Left renal cortex interstitium (tissue), 4 donors: Measurements from ENCODE around the gene HAND2. TPM values are rescaled to one million over a fixed set of nuclear protein-coding genes. Genes with fewer than 3 reads are reported as not detected.

Experiments
- DNase-seq, 4 donors: peaks; one replicate each; pipeline ENCODE4 v3.0.0-alpha.2; 2013; ENCODE audit warnings: low read depth in 4 of 4, low spot score in 2 of 4, missing footprints in 1 of 4
- polyA plus RNA-seq, 4 donors: library from polyadenylated mRNA; unstranded; fragments of 120-200 nt; gene quantifications; one replicate each; pipeline ENCODE4 v1.2.1, GENCODE V29; 2013; ENCODE audit not compliant: insufficient read length in 4 of 4

HAND2 gene
- polyA plus RNA-seq: under 1 TPM in 1 of 4 donors, not detected in 3; 0.07 TPM

DNA sequence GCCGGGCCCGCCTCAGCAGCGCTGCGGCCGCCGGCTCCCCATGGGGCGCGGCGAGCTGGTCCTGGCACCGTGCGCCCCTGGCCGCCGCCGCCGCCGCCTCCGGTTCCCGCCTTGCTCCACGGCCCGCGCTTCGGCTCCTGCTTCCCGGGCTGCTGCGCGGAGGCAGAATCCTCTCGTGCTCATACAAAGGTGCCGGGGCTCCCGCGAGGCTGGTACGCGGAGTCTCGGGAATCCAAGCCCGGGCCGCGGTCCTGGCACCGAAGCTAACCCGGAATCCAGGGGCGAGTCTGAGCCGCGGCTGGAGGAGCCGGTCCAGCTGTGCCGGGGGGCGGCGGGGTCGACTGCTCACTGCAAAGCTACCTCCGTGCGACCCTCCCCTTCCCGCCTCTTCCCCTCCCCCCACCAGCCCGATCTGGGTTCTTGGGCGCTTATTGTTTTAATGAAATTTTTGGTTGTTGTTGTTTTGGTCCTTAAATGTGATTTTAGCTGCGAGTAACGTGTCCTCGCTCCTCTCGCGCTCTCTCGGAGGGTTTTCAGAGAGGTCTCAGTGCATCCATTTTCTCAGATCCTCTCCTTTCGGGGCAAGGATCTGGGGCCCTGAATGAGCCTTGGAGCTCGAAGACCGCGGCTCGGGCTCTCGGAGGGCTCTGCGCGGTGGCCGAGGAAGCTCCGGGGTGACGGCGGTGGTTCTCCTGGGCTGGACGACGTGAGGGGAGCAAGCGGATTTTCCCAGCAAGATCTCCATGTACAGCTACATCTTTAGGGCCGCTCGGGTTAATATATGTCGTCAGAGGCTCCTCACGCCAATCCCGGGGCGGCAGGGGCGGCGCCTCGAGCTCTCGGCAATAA, at the start of gene HAND2:
HAND2 (minus strand) TSS at position 753 of the 849 bp plus-strand sequence. CDS start 940 bp downstream, outside the sequence.
- DNase-seq: no peak

DNA sequence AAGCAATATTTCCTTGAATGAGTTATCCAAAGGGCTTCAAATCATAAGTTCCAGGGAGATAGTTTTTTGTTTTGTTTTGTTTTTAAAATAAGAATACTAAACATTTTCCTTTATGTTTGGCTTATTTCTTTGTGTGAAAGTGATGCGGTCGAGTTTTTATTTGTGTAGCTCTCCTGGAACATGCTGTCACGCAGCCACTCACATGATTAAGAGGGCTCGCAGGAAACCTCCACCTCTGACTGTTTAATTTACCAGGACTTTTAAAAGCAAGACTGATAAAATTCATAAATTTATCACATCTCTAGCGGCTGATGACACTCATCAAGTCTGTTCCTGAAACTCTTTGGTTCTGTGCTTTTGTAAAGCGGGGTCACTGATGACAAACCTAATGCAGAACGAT, 48.9 kb upstream of the HAND2 start:
- DNase-seq: no peak

DNA sequence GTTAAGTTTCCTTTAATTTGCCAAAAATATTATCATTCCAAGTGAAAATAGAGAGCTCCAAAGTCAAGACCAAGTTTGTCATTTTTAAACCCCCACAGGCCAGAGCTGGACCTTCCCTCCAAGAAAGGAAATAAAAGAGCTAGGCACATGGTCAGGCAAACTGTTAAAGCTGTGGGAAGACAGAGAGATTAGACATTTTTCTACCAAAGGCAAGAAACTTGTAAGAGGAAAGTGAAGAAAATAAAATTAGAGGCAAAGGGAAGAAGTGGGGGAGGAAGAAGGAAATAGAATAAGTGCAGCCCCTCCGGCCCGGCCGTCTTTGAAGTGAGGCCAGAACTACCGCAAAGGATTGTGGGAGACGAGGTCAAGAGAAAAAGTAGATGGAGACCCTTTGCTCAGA, 47.9 kb upstream of the HAND2 start:
- no peak for DNase-seq

DNA sequence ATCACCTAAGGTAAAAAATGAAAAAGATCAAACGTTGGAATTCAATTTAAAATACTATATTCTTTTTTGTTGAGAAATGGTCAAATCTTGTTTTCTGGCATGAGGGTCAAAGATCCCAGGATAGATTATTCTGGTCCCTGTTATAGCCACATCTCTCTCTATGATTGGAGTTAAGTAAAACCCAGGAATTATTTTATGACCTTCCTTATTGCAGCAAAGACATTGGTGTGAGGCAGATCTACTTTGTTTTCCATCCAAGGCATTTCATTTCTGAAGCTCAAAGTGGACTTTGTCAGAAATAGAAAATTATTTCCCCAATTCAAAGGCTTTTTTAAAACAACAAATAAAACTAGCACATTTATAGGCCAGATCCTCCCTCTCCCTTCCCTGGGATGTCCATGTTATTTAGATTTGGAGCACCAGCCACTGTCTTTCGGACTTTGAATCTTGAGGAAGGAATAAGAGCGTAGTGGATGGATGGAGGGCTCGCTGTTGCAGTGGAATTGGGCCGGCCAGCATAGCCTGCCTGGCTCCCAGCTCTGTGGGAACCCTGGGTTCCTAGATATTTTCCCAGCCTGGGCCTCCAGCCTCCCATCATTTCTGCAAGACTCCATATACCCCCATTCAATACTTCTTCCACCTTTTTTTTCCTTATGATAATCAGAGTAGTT, 45.6 kb upstream of the HAND2 start:
- DNase-seq: no peak

DNA sequence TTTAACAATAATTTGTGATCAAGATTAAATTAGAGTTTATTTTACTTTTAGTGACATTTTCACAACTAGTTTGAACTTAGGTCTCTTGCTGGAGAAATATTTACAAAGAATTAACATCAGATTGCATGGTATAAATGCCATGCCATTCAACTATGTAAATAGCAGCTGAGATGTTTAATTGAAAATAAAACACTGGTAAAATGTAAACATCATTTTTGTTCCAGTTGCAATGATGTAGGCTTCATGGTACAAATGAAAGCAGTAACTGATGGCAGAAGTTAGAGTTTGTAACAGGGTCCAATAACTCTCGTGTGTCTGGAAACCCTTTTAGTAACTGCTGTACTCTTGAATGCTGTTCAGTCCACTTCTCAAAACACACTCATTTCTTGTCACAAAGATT, 43.7 kb upstream of the HAND2 start:
- DNase-seq: no peak

DNA sequence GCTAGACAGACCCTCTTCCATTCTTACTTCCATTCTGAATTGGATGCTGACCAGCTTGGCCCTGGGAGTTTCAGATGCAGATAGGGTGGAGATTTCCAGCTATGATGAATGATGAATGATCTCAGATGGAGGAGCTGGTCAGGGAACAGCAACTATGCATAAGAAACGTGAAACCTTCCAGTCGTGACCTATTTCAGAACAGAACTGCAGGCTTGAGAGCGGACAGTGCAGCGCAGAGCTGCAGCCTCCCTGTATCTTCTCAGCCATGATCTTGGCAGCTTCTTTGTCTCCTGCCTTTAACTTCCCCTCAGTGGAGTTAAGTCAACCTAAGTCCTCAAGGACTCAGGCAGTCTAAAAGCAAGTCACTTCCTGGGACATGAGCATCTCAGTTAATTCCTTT, 43.3 kb upstream of the HAND2 start:
- no peak for DNase-seq

DNA sequence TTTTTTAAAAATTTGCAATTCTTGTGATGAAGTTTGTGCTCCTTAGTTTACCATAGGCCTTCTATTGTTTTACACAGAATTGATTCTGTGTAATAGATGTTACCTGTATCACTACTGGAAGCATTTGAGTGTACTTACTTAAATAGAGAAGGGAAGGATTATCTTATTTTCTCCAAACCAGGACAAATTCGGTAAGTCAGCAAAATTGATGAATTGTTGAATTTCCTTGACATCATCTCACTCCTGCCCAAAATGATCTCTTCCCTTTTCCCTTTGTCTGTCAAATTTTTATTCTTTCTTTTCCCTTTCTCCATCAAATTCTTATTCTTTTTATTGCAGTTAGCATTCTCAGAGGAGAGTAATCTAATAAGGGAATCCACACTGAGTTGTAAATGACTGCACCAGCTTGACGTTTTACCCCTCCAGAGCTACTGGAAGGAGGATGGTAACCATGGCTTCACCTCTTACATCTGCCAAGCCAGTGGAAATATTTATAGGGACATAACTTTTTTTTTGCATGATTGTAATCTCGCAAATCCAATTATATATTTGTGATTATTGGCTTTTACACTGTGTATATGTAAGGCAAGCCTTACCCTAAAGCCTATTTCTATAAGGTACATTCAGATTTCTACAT, 42.6 kb upstream of the HAND2 start:
- no peak for DNase-seq

DNA sequence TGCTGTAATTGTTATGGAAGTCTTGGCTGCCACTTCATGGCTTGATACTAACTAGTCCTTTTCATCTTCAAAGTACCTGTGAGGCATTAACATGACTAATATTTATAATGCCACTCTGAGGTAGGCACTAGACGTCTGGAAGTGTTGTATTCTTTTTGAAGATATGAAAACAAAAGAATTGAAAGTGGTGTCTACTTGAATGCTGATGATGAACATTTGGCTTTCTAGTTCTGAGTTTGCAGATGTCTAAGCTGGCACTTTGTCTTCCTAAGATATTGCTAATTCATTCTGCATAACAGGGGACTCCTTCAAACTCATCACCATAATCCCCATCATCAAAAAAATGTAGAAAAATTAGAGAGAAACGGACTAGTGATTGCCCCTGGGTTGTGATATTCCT, 41.6 kb upstream of the HAND2 start:
- no peak for DNase-seq

DNA sequence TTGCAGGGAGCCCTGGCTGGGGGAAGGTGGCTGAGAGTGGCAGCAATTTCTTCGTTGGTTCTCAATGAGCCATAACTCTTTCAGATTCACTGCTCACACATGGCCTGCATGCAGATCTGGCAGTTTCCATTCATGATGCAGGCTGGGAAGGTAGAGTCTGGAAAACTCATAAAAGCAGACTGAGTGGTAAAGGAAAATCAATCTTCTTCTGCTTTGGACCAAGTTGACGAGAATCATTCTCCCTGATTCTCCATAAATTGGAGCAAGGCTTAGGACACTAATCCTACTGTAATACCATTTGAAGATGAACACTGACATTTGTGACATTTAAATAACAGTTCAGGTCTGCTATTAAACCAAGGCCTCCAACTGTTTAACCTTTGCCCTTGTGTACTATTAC, 35.3 kb upstream of the HAND2 start:
- no peak for DNase-seq

DNA sequence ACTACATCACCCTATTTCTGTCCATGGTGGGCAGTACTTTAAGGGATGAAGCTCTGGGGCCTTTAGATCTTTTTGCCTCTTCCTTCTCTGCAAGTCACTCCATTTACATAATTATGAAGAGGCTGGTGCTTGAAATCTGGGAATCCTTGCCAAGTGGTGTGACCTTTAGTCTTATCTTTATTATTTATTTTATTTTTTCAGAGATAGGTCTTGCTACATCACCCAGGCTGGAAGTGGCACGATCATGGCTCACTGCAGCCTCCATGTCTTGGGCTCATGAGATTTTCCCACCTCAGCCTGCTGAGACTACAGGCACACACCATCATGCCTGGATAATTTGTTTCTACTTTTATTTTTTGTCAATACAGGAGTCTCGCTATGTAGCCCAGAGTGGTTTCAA, 34.4 kb upstream of the HAND2 start:
- no peak for DNase-seq

DNA sequence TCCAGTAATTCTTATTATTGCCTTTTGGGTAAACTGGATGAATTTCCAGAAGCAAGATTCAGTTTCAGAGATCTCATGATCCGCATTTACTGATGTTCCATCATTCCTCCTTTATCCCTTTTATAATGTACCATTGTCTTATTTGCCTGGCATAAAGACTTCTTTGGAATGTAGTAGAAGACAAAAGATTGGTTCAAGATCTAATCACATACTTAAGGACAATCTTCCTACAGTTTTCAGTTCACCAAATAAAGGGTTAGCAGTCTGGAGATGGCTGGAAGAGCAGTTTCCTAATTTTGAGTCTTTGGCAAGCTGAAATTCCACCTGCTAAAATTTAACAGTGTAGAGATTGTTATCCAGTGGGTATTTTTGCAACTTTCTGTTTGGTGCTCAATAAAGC, 30.9 kb upstream of the HAND2 start:
- no peak for DNase-seq

DNA sequence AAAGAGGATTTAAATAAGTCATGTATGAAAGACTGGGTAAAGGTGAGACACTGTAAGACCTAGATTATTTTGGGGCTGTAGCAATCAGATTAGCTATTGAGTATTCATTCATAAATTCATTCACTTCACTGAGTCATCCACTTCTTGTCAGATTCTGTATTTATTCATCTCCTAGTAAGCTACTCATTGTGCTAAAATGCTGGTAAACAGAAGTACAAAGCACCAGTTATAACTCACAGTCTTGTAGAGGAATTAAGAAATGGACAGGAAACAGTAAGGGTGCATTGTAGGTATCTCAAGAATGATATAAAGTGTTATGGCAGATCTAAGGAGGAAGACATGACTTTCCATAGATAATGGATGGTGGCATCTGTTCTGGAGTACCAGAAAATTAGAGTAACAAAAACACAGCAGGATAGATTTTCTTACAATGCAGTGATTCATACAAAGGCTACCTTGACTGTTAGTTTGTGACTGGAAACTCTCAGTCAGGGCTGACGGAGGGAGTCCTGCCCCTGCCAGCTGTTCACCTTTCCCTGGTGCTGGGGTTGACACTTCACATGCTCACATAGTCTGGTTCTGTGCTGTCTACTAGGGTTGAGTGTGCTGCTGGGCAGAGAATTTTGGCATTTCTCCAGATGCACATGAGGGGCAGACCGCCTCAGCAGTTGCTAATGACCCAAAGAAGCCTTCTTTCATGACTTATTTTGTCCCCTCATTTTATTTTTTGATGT, 26.5 kb upstream of the HAND2 start:
- no peak for DNase-seq

DNA sequence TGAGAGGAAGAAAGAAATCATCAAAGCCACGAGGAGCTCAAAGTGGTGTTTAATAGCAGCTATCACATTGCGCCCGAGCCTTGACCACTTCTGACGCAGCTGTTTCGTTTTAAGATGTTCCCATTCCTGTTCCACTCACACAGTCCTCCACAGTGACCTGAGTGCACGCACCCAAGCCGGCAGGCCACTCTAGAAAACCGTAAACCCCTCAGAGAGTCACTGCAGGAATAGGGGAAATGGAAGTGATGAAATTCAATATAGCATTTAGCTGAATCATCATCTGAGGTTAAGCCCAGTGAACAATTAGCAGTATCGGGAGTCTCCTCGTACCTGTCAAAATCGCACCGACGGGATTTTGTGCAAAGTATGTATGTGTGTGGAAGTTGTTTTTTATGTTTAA, 17.9 kb upstream of the HAND2 start:
- no peak for DNase-seq

DNA sequence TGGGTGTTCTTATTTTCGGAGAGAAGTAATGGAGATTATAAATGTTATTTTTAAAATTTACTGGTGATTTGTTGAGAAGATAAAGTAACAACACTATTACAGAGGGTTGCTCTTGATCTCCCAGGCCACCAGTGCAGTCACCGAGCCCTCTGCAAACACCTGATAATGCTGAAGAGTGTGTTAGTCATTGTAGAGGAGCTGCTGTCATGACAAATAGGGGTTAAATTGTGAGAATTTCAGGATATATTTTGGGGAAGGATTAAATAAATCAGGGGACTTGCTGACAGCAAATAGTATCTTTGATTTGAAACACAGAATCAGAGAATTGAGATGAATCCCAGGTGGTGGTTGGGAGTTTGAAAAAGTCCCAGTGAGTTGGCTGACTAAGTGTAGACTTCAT, 16.7 kb upstream of the HAND2 start:
- DNase-seq: no peak

DNA sequence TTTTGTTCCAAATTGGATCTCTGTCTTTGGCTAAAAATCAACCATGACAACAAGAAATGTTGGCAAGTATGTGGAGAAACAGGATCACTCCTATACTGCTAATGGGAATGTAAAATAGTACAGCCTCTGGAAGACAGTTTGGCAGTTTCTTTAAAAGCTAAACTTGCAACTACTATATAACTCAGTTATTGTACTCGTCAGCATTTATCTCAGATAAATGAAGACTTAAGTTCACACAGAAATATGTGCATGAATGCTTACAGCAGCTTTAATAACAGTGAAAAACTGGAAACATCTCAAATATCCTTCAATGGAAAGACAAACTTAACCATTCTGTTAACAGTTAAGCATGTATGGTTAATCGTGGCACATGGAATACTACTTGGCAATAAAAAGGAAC, 15.4 kb upstream of the HAND2 start:
- DNase-seq: no peak

DNA sequence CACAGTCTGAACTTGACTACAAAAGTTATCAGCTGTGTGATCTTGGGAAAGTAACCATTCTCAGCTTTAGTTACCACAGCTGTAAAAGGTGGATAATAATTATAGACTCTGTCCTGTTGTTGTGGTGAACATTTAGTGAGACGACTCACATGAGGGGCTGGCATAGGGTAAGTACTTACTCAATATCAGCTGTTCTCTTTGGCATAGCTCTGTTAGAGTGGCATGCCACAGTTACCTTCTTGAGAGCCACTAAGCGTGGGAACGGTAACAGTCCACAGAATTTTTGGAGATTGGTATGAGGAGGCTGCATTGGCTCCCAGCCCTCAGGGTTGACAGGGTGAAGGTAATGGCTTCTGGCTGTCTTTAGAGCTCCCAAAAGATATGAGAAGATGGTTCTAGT, 13.2 kb upstream of the HAND2 start:
- no peak for DNase-seq

DNA sequence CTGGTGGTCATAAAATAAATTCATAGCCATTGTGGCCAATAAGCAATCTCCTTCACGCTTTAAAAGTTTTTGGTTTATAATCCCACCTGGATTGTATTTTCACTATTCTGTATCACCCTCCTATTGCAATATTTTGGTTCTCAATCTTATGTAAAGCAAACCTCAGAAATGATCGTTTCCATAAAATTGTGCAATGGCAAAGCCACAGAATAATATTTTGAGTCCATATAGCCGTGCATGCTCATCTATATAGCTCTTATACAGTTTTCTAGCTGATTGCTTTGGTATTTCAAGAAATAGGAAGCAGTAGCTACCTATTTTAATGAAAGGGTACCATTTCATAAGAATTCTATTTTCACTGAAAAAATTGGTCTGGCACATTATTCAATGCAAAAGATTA, 10.0 kb upstream of the HAND2 start:
- no peak for DNase-seq

DNA sequence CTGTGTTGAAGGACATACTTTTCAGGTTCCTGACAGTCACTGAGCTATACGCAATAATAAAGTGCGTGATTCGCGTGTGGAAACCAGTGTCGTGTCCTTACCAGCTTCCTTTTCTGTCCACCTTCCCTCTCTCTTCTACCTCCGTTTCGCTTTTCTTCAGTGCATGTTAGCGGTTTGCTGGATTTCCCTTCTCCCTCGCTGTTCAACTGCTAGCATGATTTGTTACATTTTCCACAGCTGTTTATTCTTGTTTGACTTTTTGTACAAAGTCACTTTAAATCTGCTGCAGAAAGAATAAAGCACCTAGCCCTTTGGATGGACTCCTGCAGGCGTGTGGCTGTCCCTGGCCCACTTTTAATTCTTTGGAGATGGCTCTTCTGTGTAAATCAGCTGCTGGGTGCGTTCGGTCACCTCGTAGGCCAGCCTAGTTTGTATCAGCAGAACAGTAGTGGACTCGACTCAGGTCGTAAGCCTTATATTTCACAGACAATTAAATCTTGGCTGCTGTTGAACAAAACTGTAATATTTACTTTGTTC, 8.9 kb upstream of the HAND2 start:
- no peak for DNase-seq

DNA sequence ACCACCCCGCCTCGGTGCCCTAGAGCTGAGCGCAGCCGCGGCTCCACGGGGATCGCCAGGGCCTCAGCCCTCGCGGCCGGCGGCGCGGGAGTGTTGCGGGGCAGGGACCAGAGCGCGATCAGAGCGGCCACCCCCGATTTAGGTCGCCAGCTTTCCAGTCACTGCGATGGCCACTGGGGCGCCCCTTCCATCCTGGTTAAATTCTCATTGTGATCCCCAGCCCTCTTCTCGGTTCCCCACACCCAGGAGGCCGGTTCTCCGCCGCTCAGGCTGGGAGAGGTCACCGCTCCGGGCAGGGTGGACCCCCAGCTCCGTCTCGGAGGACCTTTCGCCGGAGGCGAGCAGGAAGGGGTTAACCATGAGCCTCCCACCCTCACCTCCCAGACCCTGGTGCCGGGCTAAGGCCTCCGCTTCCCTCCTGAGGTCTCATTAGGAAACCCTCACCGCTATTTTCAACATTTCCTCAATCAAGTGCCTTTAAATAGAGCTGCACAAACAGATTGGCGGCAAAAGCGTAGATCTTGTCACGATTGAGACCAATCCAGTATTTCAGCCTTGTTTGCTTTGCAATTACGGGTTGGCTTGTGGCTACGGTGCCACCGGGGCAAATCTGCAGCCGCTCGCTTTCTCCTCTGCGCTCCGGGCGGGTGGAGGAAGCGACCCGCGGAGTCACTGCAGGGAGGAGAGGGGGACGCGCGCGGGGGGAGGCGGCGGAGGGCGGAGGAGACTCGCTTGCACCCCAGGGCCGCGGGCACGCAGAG, 8.3 kb upstream of the HAND2 start:
- DNase-seq: no peak

DNA sequence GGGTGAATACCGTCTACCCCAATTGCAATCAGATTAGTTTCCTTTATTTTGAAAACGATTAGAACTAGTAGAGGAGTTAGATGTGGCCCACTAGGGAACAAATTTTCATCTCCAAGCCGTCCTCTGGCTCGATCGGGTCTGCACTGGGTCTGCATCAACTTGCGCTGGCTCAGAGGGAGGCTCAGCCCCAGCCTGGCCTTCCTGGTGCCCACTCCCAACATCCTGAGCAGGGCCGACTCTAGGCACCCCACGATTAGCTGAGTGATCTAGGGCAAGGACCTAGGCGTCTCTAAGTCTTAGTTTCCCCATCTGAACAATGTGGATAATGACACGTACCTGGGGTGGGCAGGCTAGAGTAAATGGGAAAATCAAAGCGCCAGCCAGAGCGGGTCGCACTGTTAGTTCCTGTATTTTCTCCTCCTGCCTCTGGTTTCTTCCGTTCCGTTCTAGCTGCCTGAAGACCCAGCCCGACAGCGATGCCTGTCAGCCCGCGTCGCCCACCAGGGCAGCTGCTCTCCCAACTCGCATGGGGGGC, 7.7 kb upstream of the HAND2 start:
- no peak for DNase-seq
